Mesendoderm (in vitro differentiated cells): ENCODE measurements around the gene COL5A2.
A peak's percentile ranks its signal among the peaks of the same experiment; 100 is the strongest.

Experiments used
- DNase-seq: peaks from one replicate; pipeline ENCODE4 v3.0.0; 2013
- H2AK5ac ChIP-seq: 2 replicates; pipeline ENCODE4 v1.6.1; 2013; ENCODE audit warnings: low read length, inconsistent platforms
- H2BK120ac ChIP-seq: 2 replicates; pipeline ENCODE4 v1.6.1; 2013; ENCODE audit warnings: low read depth, mild to moderate bottlenecking, low read length, moderate library complexity, mixed read lengths
- H2BK15ac ChIP-seq: replicated peaks from 2 replicates; pipeline ENCODE4 v1.6.1; 2013; ENCODE audit warnings: low read depth, mild to moderate bottlenecking, moderate library complexity
- H2BK5ac ChIP-seq: 2 replicates; pipeline ENCODE4 v1.6.1; 2013; ENCODE audit warnings: low read length, inconsistent platforms
- H3K18ac ChIP-seq: 2 replicates; pipeline ENCODE4 v1.6.1; 2013; ENCODE audit warnings: mild to moderate bottlenecking, low read length, mixed read lengths
- H3K23ac ChIP-seq: one replicate; pipeline ENCODE4 v1.6.1; 2013; ENCODE audit warnings: low read length
- H3K27ac ChIP-seq: 2 replicates; pipeline ENCODE4 v1.5.1; 2013; ENCODE audit warnings: low read depth, mild to moderate bottlenecking, inconsistent platforms, low read length, moderate library complexity
- H3K27me3 ChIP-seq: 2 replicates; pipeline ENCODE4 v1.6.1; 2013; ENCODE audit warnings: low read length, control low read depth, mild to moderate bottlenecking, inconsistent platforms; ENCODE audit not compliant: insufficient read depth, poor library complexity
- H3K36me3 ChIP-seq: 2 replicates; pipeline ENCODE4 v1.6.1; 2013; ENCODE audit warnings: low read length, inconsistent platforms; ENCODE audit not compliant: control insufficient read depth, insufficient read depth
- H3K4ac ChIP-seq: one replicate; pipeline ENCODE4 v1.6.1; 2013; ENCODE audit warnings: low read depth, mild to moderate bottlenecking, low read length, moderate library complexity
- H3K4me1 ChIP-seq: 2 replicates; pipeline ENCODE4 v1.6.1; 2013; ENCODE audit warnings: low read depth, low read length, inconsistent platforms; ENCODE audit not compliant: control insufficient read depth
- H3K4me2 ChIP-seq: 2 replicates; pipeline ENCODE4 v1.6.1; 2013; ENCODE audit warnings: low read length
- H3K4me3 ChIP-seq: 2 replicates; pipeline ENCODE4 v1.5.1; 2013; ENCODE audit warnings: mild to moderate bottlenecking, low read length
- H3K56ac ChIP-seq: one replicate; pipeline ENCODE4 v1.6.1; 2013; ENCODE audit warnings: low read length
- H3K79me1 ChIP-seq: 2 replicates; pipeline ENCODE4 v1.6.1; 2013; ENCODE audit warnings: low read length, inconsistent platforms
- H3K79me2 ChIP-seq: 2 replicates; pipeline ENCODE4 v1.6.1; 2013; ENCODE audit warnings: mild to moderate bottlenecking, low read length; ENCODE audit not compliant: control insufficient read depth, insufficient read depth
- H3K9ac ChIP-seq: 2 replicates; pipeline ENCODE4 v1.6.1; 2013; ENCODE audit warnings: low read length, inconsistent platforms
- H4K5ac ChIP-seq: one replicate; pipeline ENCODE4 v1.6.1; 2013; ENCODE audit warnings: low read length
- H4K8ac ChIP-seq: one replicate; pipeline ENCODE4 v1.6.1; 2013; ENCODE audit warnings: low read depth, mild to moderate bottlenecking, control low read depth, low read length, moderate library complexity
- WGBS: extraction: QIAGEN DNeasy Blood & Tissue Kit; methylation state at CpG from one replicate; pipeline ENCODE4 v1.1.7; 2013; ENCODE audit warnings: low lambda C conversion rate, missing lambda C conversion rate; ENCODE audit not compliant: insufficient coverage; ENCODE audit errors: extremely low coverage; 5-methylcytosine and 5-hydroxymethylcytosine counted together

The COL5A2 gene

GRCh38 chr2:189155795-189156194, 23.8 kb downstream of the COL5A2 start:
- H3K79me1 ChIP-seq: peaks cover 5% of the 10 kb centered on the region
- no peak overlapping the region for H3K18ac ChIP-seq
- no peak overlapping the region for H3K9ac ChIP-seq
- no peaks in the 10 kb centered on the region for H3K36me3 ChIP-seq
- H4K8ac ChIP-seq: no peak overlapping the region
- no peak overlapping the region for H3K23ac ChIP-seq
- no peak overlapping the region for H3K4me2 ChIP-seq
- H3K56ac ChIP-seq: no peak overlapping the region
- no peak overlapping the region for H3K4me3 ChIP-seq
- H4K5ac ChIP-seq: no peak overlapping the region
- H2BK15ac ChIP-seq: no peak overlapping the region
- WGBS: no CpG with 5 or more reads among the region's 1 CpG
- no peak overlapping the region for H2BK5ac ChIP-seq
- peaks cover 3% of the 10 kb centered on the region for H3K4me1 ChIP-seq
- H3K27ac ChIP-seq: no peak overlapping the region
- H3K4ac ChIP-seq: no peak overlapping the region
- no peak for DNase-seq
- no peaks in the 10 kb centered on the region for H3K27me3 ChIP-seq
- peaks cover 26% of the 10 kb centered on the region for H3K79me2 ChIP-seq
- no peak overlapping the region for H2BK120ac ChIP-seq
- H2AK5ac ChIP-seq: no peak overlapping the region

- no peak for DNase-seq
- peaks cover 5% of the 10 kb centered on the region for H3K79me1 ChIP-seq
- no peaks in the 10 kb centered on the region for H3K27me3 ChIP-seq
- H3K79me2 ChIP-seq: peaks cover 26% of the 10 kb centered on the region
- H3K27ac ChIP-seq: no peak overlapping the region
- no peak overlapping the region for H2BK5ac ChIP-seq
- H3K36me3 ChIP-seq: no peaks in the 10 kb centered on the region
- H2AK5ac ChIP-seq: no peak overlapping the region
- H3K4ac ChIP-seq: no peak overlapping the region
- no peak overlapping the region for H4K8ac ChIP-seq
- H3K4me2 ChIP-seq: no peak overlapping the region
- H2BK120ac ChIP-seq: no peak overlapping the region
- H3K4me1 ChIP-seq: peaks cover 3% of the 10 kb centered on the region
- H3K56ac ChIP-seq: no peak overlapping the region
- H3K18ac ChIP-seq: no peak overlapping the region
- H3K9ac ChIP-seq: no peak overlapping the region
- H3K23ac ChIP-seq: no peak overlapping the region
- H4K5ac ChIP-seq: no peak overlapping the region
- no CpG with 5 or more reads among the region's 2 CpGs for WGBS
- H2BK15ac ChIP-seq: no peak overlapping the region
- no peak overlapping the region for H3K4me3 ChIP-seq
These were observed 25.9 kb downstream of the COL5A2 start for GRCh38 chr2:189153619-189154018.

- H3K4me1 ChIP-seq: peaks cover 3% of the 10 kb centered on the region
These were observed 27.1 kb downstream of the COL5A2 start for GRCh38 chr2:189152483-189152882.

GRCh38 chr2:189151906-189152305, 27.7 kb downstream of the COL5A2 start:
- H3K56ac ChIP-seq: no peak overlapping the region
- no peak overlapping the region for H3K23ac ChIP-seq
- no peaks in the 10 kb centered on the region for H3K36me3 ChIP-seq
- H3K4me2 ChIP-seq: no peak overlapping the region
- H3K18ac ChIP-seq: no peak overlapping the region
- H3K79me2 ChIP-seq: peaks cover 32% of the 10 kb centered on the region
- no peaks in the 10 kb centered on the region for H3K27me3 ChIP-seq
- H3K4ac ChIP-seq: no peak overlapping the region
- H4K5ac ChIP-seq: no peak overlapping the region
- H3K4me1 ChIP-seq: peaks cover 3% of the 10 kb centered on the region
- H3K27ac ChIP-seq: no peak overlapping the region
- H2BK15ac ChIP-seq: no peak overlapping the region
- DNase-seq: no peak
- H2BK5ac ChIP-seq: no peak overlapping the region
- peaks cover 5% of the 10 kb centered on the region for H3K79me1 ChIP-seq
- H4K8ac ChIP-seq: no peak overlapping the region
- no peak overlapping the region for H2AK5ac ChIP-seq
- no peak overlapping the region for H3K4me3 ChIP-seq
- no peak overlapping the region for H2BK120ac ChIP-seq
- no peak overlapping the region for H3K9ac ChIP-seq

More at GRCh38 chr2:189152483-189152882, 27.1 kb downstream of the COL5A2 start:
- H3K4me2 ChIP-seq: no peak overlapping the region
- H3K79me1 ChIP-seq: peaks cover 5% of the 10 kb centered on the region
- no peak overlapping the region for H3K4me3 ChIP-seq
- H3K4ac ChIP-seq: no peak overlapping the region
- no peak overlapping the region for H3K9ac ChIP-seq
- peaks cover 30% of the 10 kb centered on the region for H3K79me2 ChIP-seq
- H3K27ac ChIP-seq: no peak overlapping the region
- H2AK5ac ChIP-seq: no peak overlapping the region
- no CpG with 5 or more reads among the region's 3 CpGs for WGBS
- H2BK120ac ChIP-seq: no peak overlapping the region
- H3K18ac ChIP-seq: no peak overlapping the region
- H3K36me3 ChIP-seq: no peaks in the 10 kb centered on the region
- H4K8ac ChIP-seq: peak overlapping the region; percentile 39
- DNase-seq: no peak
- H3K23ac ChIP-seq: no peak overlapping the region
- H3K27me3 ChIP-seq: no peaks in the 10 kb centered on the region
- no peak overlapping the region for H4K5ac ChIP-seq
- no peak overlapping the region for H3K56ac ChIP-seq
- no peak overlapping the region for H2BK5ac ChIP-seq
- no peak overlapping the region for H2BK15ac ChIP-seq

- Histone ChIP-seq H4K5ac (no peak overlapping the region), H3K4me3 (no peak overlapping the region), H3K27me3 (no peaks in the 10 kb centered on the region), H4K8ac (no peak overlapping the region), H3K9ac (no peak overlapping the region), H3K27ac (no peak overlapping the region), H3K23ac (no peak overlapping the region), H2BK5ac (no peak overlapping the region), H2BK15ac (no peak overlapping the region), H2AK5ac (no peak overlapping the region), H3K18ac (no peak overlapping the region), H3K79me1 (peaks cover 5% of the 10 kb centered on the region), H3K79me2 (peaks cover 32% of the 10 kb centered on the region), H2BK120ac (no peak overlapping the region), H3K4ac (no peak overlapping the region), H3K36me3 (no peaks in the 10 kb centered on the region), H3K4me2 (no peak overlapping the region), H3K56ac (no peak overlapping the region), H3K4me1 (peaks cover 3% of the 10 kb centered on the region)
- no peak for DNase-seq
- WGBS: no CpG with 5 or more reads among the region's 2 CpGs
These were observed 29.5 kb downstream of the COL5A2 start for GRCh38 chr2:189150033-189150432.

GRCh38 chr2:189147989-189148388, 31.6 kb downstream of the COL5A2 start:
- WGBS: no CpG with 5 or more reads among the region's 1 CpG
- no peak overlapping the region for H3K27ac ChIP-seq
- H3K36me3 ChIP-seq: no peaks in the 10 kb centered on the region
- DNase-seq: no peak
- H3K27me3 ChIP-seq: no peaks in the 10 kb centered on the region
- no peak overlapping the region for H3K4me3 ChIP-seq
- no peak overlapping the region for H2AK5ac ChIP-seq
- no peak overlapping the region for H3K18ac ChIP-seq
- H4K8ac ChIP-seq: no peak overlapping the region
- peaks cover 22% of the 10 kb centered on the region for H3K79me2 ChIP-seq
- H3K4me1 ChIP-seq: no peaks in the 10 kb centered on the region
- H2BK15ac ChIP-seq: no peak overlapping the region
- H3K9ac ChIP-seq: no peak overlapping the region
- no peak overlapping the region for H2BK5ac ChIP-seq
- peaks cover under 1% of the 10 kb centered on the region for H3K79me1 ChIP-seq
- no peak overlapping the region for H3K56ac ChIP-seq
- H4K5ac ChIP-seq: no peak overlapping the region
- H3K23ac ChIP-seq: no peak overlapping the region
- no peak overlapping the region for H3K4me2 ChIP-seq
- no peak overlapping the region for H3K4ac ChIP-seq
- no peak overlapping the region for H2BK120ac ChIP-seq
